GM18861 (cell line): ENCODE measurements around the gene ARHGEF12.

Source experiments
- ATAC-seq: cut with Tn5 transposase; IDR thresholded peaks from one replicate; pipeline ENCODE4 v1.9.1; 2021; ENCODE audit not compliant: unreplicated experiment

ARHGEF12 gene

GRCh38 chr11:120516461-120517389 lies 180.5 kb downstream of the ARHGEF12 start:
- ATAC-seq: no peak

- ATAC-seq: no peak
Observed at GRCh38 chr11:120517390-120517761, 181.2 kb downstream of the ARHGEF12 start.

GRCh38 chr11:120517801-120518291 lies 181.6 kb downstream of the ARHGEF12 start:
- no peak for ATAC-seq

GRCh38 chr11:120518356-120518755 lies 182.1 kb downstream of the ARHGEF12 start:
- ATAC-seq: no peak

GRCh38 chr11:120519474-120519873 lies 183.3 kb downstream of the ARHGEF12 start:
- no peak for ATAC-seq

GRCh38 chr11:120520091-120520822 lies 184.0 kb downstream of the ARHGEF12 start:
- ATAC-seq: no peak

- no peak for ATAC-seq
Observed at GRCh38 chr11:120521176-120521575, 185.0 kb downstream of the ARHGEF12 start.

GRCh38 chr11:120522021-120522420 lies 185.8 kb downstream of the ARHGEF12 start:
- no peak for ATAC-seq

GRCh38 chr11:120522736-120523135 lies 186.5 kb downstream of the ARHGEF12 start:
- no peak for ATAC-seq

GRCh38 chr11:120523196-120523595 lies 187.0 kb downstream of the ARHGEF12 start:
- ATAC-seq: no peak

- ATAC-seq: no peak
Observed at GRCh38 chr11:120524536-120525085, 188.4 kb downstream of the ARHGEF12 start.

- no peak for ATAC-seq
Observed at GRCh38 chr11:120525261-120526171, 189.3 kb downstream of the ARHGEF12 start.

GRCh38 chr11:120526241-120526640 lies 190.0 kb downstream of the ARHGEF12 start:
- ATAC-seq: no peak

- ATAC-seq: no peak
Observed at GRCh38 chr11:120527111-120527761, 191.0 kb downstream of the ARHGEF12 start.

- no peak for ATAC-seq
Observed at GRCh38 chr11:120528749-120529148, 192.5 kb downstream of the ARHGEF12 start.

GRCh38 chr11:120529214-120529613 lies 193.0 kb downstream of the ARHGEF12 start:
- ATAC-seq: no peak

- no peak for ATAC-seq
Observed at GRCh38 chr11:120529911-120530310, 193.7 kb downstream of the ARHGEF12 start.

GRCh38 chr11:120532082-120532831 lies 196.0 kb downstream of the ARHGEF12 start:
- ATAC-seq: no peak

- ATAC-seq: no peak
Observed at GRCh38 chr11:120532832-120533196, 196.6 kb downstream of the ARHGEF12 start.
